NCI-H446 treated with DMSO at 0.1 percent for 48 hours (cell line): ENCODE data around the gene DLL4.
"Not testable (repeated sequence)": the region's sequence is repeated elsewhere in the genome, so short reads cannot be mapped to it uniquely, and the experiment has no call there.

Experiments
- DNase-seq: peaks from one replicate; lab custom pipeline; 2025; lab: John Stamatoyannopoulos, UW

DLL4 gene

DNA sequence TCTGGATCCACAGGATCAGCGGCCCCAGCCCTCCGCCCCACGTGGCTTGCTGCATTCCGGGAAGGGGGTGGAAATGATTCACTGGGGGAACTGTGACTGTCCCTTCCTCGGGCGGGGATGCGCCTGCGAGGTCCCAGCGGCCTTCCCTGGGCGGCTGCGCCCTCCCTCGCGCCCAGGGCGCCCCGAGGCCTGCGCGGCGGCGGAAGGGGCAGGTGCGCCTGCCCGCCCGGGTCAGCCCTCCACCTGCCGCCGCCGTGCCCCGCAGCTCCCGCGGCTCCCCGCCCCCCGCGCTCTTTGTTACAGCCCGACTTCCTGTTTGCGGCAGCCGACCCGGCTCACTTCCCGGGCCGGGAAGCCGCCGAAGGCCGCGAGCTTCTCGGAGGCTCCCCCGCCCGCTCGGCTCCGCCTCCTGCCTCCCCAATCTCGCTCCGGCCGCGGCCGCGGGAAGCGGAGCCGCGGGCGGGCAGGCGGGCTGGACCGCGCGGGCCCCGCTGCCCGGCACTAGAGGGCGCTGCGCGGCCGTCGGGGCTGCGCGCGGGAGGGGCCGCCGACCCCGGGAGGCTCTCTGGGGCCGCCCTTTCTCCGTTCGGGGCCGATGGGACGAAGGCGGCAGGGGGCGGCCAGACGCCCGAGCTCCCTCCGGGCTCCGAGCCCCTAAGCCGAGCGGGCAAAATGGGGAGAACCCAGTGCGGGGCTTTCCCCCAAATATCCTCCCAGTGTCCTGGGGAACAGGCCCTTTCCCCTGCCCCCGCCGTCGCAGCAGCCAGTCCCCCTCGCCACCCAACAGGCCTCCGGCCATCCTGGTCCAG lies 12.6 kb downstream of the DLL4 start:
- no peak for DNase-seq

DNA sequence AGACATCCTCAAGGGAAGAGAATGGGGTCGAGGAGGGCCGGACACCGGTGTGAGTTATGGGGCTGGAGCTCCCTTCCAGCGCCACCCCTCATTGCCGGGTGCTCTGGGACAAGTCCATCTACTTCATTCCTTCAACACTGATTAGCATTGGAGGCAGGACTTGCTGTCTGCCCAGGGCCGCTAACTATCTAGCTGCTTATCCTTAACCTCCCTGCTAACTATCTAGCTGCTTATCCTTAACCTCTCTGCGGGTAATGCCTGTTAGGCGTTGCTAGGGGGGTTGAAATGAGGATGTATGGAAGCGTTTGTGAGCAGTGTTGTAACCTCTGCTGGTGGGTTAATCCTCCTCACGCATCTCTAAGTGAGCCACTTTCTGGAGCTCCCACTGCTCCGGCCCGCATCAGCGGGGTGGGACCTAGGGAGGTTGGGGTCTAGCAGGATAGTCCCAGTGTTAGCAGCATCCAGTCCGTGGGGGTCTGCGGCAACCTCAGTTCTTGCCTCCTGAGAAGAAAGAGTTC lies 13.3 kb downstream of the DLL4 start:
- DNase-seq, result no peak

DNA sequence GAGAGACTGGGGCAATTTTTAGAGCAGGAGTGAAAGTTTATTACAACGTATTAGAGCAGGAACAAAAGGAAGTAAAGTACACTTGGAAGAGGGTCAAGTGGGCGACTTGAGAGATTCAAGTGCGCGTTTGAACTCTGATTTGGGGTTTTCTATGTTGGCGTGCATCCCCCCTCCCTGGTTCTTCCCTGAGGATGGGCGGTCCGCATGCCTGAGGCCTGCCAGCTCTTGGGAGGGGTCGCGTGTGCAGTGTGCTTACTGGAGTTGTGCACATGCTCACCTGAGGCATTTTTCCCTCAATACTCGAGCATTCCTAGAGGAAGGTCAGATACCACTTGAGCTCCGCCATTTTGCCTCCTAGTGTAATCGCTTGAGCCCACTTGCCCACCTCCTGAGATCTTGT lies 13.7 kb downstream of the DLL4 start:
- DNase-seq, result no peak

DNA sequence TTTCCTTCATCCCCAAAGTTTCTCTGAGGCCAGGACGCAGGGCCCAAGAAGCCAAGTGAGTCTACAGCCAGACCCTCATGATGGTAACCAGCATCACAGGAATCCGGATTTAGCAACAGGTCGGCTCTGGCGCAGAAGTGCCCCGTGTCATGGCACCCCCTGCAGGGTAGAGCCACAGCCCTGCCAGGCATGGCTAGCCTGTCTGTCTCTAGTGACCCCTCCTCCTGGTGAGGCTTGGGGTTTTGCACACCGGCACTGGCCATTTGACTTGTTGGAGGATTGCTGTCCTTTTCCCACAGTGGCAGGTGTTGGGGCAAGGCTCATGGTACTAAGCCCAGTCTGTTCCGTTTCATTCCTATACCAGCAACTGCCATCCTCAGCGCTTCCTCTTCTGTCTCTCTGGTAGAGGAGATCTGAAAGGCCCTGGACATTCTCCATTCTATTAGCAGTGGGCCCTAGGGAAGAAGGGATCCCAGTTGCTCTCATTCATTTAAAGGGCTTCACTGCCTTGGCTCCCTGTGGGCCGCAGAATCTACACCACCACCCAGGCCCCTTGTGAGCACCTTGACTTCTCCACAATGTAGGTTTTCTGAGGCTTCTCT lies 14.7 kb downstream of the DLL4 start:
- no peak for DNase-seq

DNA sequence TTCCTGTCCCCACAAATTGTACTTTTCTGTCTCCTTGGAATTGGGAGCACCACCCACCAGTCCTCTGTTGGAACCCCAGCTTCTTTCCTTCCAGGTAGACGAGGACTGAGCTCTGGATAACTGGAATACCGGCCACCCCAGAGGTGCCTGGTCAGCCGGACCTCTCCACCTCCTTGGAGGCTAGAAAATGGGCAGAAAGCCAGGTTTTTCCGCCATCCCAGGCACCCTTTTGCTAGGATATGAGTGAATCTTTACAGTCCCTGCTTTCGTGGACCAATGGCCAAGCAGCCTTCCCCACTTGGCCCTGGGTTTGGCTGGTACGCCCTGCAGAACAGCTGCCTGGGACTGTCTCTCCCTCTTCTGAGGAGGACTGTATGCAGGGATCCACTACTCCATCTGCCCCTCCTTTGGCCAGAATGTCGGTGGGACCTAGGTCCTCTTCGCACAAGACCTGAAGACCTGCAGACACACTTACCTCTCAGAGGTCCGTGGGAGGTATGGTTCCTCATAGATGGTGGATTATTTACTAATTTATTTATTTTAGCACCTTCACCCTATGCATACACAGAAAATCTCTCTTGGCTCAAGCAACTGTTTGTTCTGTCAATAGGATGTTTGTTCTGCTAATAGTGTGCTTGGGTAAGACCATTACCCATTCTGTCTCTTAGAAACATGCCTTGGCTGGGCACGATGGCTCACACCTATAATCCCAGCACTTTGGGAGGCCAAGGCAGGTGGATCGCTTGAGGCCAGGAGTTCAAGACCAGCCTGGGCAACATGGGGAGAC lies 15.6 kb downstream of the DLL4 start:
- no peak for DNase-seq

DNA sequence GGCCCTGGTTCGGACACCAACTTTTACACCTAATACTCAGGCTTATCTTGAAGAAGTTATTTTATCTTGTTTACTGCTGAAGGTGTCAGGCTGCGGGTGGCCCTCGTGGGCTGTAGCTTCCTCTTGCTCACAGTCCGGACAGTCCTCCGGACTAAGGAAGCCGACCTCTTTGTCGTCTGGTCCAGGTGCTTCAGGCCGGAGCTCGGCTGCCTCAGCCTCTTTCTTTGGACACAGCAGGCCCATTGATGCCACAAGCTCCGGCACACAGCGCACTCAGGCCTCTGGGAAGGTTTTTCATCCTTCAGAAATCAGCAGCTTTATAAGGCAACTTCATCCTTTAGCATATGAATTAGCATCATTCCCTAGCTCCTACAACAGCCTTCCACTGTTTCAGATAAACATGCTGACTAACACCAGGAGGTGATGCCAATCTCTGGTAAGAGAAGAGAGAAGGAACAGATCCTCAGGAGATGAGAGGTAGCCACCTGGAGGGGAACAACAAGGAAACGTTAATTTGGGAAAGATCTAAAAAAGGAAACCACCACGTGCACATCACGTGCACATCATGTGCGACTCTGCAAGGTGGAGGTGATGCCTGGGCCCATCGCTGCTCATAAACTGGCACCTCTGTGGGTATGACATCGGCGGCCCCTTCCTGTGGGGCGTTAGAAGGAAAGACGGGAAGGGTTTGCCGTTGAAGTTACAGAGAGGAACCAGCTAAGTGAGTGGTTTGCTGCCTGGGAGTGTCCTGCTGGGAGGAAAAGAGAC lies 19.8 kb downstream of the DLL4 start:
- no peak for DNase-seq

DNA sequence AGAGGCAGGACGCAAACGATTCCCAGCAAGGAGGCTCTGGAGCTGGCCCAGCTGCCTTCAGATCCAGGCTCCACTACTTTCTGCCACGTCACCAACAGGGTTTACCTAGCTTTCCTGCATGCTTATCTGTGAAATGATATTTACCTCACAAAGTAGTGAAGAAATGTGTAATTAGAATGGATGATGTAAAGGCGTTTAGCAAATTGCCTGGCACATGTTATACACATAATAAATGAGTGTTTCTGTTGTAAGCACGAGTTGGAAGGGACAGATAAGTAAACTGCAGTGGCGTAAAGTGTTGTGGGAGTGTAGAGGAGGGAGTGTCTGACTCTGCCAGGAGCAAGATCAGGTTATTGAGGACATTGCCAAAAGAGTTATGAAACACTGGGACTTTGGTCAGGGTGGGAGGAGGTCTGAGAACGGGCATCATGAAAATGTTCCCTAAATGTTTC lies 20.6 kb downstream of the DLL4 start:
- no peak for DNase-seq

DNA sequence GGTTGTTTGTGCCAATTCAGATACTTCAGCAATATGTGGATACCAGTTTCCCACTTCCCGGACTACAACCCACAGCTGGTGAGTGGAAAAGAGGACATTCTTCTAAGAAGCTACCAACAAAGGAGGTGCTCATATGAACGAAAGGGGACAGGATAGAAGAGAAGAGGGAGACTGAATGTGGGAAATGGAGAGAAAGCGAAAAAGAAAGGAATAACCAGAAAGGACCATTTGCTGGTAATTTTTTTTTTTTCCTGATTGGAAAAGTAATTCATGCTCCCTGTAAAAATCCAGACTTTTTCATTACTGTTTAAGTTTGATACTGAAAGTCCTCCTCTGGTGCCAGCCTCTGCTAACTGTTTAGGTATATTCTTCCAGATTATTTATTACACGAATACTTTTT lies 22.6 kb downstream of the DLL4 start:
- no peak for DNase-seq

DNA sequence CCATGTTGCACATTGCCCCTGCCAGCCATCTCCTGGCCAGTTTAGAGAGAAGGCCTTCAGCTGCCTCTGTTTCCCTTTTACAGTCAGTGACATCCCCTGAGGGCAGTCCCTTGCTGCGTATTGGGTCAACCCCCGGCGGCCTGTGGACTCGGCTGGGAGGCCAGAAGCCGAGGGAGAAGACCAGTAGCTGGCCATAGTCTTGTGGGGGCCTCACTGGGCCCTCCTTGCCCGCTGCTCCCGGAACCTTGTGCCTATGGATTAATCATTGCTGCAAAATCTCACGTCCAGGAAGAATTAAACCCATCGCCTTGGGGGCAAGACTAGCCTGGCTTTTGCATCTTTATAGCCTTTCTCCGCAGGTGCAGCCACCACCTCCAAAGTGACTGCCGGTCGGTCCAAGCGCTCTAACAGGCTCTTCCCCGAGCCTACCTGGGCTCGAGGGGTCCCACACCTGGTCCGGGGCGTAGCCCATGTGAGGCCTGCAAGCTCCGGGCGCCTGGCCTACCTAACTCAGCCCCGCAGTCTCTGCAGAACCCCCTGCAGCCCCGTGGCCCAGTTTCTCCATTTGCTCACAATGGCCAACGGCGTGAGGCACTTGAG lies 23.3 kb downstream of the DLL4 start:
- no peak for DNase-seq

DNA sequence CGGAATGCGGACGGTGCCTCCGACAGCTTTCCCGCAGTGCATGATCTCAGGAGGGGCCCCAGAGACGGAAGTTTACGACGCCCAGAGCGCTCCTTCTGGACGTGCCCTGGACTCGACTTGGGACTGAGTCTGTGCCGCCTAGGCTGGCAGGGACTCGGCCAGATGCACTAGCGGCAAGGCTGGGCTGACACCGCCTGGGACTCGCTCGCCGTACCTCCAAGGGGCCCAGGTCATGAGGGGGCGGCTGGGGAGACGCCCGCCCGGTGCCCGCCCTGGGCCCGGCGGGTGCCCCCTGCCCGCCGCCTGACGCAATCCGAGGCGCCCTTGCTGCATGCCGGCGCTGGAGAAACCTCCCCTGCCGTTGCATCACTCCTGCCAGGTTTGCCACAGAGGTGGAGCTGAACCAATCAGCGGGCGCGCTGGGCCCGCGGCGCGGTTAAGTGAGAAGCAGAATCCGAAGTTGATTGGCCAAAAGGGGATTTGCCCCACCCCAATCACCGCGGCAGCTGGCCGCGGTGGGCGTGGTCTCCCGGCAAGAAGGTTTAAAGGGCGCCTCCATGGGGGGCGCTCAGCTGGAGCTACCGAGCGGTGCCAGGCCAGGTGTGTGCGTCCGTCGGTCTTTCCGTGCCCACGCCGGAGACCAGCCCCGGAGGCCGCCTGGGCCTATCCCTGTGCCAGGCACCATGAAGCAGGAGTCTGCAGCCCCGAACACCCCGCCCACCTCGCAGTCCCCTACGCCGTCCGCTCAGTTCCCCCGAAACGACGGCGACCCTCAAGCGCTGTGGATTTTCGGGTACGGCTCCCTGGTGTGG lies 24.0 kb downstream of the DLL4 start, which contains the start of gene CHAC1:
Gene CHAC1, plus strand, starts transcription at position 571 of the 812 bp plus-strand sequence. Its CDS starts 113 bp downstream, at position 684.
- peak; percentile 82 for DNase-seq

DNA sequence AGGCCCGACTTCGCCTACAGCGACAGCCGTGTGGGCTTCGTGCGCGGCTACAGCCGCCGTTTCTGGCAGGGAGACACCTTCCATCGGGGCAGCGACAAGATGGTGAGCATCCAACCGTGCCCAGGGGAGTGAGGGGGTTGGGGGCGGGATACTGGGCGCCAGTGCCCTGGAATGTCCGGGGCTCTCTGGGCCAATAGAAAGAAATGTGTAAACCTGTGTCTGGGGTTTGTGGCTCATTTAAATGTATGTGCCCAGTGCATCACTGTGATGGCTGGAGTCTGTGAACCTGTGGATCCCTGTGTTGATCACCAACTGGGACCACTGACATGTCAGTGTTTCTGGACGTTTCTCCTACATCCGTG lies 24.6 kb downstream of the DLL4 start:
- DNase-seq, result no peak

DNA sequence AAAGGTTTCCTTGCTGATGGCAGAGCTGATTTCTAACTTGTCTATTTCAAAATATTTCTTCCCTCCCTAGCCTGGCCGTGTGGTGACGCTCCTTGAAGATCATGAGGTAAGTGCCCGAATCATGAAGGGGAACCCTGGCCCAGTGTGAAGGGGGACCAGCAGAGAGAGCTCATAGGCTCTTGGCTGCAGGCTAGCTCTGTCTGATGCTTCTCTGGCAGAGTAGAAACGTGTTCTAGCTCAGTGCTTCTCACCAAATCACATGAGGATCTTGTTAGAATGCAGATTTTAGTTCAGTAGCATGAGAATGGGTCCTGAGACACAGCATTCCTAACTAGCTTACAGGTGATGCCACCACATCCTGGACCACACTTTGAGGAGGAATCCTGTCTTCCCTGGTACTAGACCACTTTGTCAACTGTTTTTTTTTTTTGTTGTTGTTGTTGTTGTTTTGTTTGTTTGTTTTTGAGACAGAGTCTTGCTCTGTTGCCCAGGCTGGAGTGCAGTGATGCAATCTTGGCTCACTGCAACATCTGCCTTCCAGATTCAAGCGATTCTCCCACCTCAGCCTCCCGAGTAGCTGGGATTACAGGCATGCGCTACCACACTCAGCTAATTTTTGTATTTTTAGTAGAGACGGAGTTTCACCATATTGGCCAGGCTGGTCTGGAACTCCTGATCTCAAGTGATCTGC lies 25.2 kb downstream of the DLL4 start:
- DNase-seq, result not testable (repeated sequence)

DNA sequence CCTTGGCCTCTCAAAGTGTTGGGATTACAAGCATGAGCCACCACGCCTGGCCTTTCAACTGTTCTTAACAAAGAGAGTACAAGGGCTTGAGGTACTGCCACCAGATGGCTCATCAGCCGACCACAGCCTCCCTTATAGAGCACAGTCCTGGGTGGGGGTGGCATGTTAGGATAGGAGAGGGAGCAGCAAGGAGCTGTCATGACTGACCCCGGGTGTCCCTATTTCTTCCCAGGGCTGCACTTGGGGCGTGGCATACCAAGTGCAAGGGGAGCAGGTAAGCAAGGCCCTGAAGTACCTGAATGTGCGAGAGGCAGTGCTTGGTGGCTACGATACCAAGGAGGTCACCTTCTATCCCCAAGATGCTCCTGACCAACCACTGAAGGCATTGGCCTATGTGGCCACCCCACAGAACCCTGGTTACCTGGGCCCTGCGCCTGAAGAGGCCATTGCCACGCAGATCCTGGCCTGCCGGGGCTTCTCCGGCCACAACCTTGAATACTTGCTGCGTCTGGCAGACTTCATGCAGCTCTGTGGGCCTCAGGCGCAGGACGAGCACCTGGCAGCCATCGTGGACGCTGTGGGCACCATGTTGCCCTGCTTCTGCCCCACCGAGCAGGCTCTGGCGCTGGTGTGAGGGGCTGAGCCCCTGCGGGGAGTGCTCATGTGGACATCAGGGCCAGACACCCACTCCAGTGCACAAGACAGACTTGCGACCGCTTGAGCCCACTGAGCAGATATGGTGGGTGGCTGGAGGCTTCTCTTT lies 26.2 kb downstream of the DLL4 start:
- no peak for DNase-seq

DNA sequence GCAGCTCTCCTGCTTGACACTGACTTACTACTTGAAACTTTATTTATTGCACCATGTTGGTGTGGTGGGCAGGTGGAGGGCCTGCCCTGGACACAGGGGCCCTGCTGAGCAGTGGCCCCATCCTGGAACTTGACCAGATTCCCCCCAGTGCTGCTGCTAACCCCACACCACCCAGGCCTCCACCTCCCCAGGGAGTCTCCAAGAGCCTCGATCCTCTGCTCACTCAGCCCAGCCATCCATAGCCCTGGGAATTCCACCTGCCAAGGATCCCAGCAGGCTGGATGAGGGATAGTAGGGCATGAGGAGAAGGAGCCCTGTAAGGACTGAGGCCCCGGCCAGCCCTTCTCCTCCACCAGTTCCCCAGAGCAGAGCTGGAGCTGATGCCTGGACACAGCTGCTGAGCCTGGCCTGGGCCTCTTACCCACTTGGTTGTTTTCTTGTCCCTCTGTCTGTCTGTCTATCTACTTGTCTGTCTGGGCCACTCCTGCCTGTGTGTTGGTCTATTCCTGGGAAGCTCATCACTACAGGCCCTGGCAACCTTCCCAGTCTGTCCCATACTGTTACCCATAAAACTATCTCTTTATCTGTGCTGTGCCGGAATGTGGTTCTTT lies 26.9 kb downstream of the DLL4 start:
- DNase-seq, result no peak

DNA sequence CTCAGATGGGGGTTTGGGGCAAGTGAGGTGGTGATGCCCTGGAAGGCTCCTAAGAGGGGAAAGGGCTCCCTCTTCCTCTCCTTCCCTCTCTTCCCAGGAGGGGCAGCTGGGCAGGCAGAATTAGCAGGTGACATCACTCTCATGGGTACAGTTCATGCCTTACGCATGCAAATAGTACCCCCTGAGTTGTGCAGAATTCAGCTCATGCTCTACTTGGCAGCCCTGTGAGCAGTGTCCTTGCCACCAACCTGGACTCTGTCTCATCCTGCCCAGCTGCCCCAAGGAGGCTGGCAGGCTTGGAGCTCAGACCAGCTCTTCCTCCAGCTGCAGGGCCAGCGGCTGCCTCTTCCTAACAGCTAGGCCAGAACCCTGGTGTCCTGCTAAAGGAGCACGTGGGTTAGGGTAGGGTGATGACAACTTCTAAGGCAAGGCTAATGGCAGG lies 27.4 kb downstream of the DLL4 start:
- DNase-seq, result no peak

DNA sequence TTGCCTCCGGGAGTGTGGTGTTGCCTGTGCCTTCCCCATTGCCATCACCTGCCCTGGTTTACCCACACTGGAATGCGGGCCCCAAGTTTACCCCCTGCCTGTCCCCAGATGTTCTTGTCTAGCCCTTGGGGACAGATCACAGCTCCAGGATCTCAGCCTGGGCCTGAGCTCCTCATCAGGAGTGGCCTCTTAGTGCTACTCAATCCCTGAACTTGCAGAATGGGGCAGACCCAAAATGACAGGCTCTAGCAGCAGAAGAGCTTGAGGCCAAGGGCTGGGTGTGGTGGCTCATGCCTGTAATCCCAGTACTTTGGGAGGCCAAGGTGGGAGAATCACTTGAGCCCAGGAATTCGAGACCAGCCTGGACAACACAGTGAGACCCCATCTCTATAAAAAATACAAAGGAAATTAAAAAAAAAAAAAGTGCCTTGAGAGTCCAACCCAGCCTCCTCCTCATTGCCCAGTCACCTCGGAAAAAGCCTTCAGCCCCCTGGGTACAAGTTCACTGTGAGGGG lies 28.0 kb downstream of the DLL4 start:
- no peak for DNase-seq

DNA sequence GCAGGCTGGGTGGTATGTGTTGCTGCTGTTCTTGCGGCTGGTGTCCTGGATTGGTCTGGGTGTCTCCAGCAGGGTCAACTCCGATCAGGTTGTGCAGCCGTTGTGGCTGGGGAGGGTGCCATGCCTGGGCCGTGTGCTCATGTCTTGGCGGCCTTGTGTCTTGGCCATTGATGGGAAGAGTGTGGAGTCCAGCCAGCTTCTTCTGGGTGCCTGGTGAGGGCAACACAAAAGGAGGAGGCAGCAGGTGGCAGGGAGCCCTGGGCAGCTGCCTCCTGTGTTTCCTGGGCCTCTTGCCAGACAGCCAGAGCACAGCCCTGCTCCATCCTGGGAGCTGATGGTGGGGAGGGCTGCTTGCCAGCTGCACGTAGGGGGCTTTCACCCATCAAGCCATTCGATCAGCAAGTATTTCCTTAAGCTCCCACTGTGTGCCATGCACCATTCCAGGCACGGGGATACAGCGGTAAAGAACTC lies 28.5 kb downstream of the DLL4 start:
- peak; percentile 68 for DNase-seq

DNA sequence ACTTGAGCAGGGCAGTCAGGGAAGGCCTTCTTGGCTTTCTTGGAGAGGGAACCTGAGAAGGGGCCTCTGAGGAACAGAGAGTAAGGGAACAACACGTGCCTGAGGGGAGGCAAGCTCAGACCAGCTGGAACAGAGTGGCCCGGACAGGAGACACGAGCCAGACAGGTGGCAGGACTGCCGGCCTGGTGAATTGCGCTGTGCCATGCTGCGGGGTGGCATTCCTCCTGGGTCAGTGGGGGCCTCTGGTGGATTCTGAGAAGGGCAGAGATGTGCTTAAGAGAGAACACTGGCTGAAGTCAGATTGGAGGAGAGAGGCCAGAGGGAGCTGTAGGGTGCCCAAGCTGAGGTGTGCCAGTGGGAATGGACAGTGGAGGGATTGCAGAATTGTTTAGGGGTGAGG lies 29.0 kb downstream of the DLL4 start:
- DNase-seq, result no peak
